IPS-18c (cell line): ENCODE data around the gene MBD4.
"Not testable (repeated sequence)": the region's sequence is repeated elsewhere in the genome, so short reads cannot be mapped to it uniquely, and the experiment has no call there.

Source experiments
- H3K4me3 ChIP-seq: 2 replicates; pipeline ENCODE4 v1.7.0; 2013; ENCODE audit warnings: low read depth, mild to moderate bottlenecking, low read length, moderate library complexity; ENCODE audit not compliant: insufficient read depth
- H3K9me3 ChIP-seq: one replicate; pipeline ENCODE4 v1.6.1; 2013; ENCODE audit warnings: mild to moderate bottlenecking, low read length, moderate library complexity; ENCODE audit not compliant: control insufficient read depth, insufficient read depth

MBD4 gene

GRCh38 chr3:129421988-129422745, 17.6 kb downstream of the MBD4 start:
- no peak overlapping the region for H3K4me3 ChIP-seq
- no peaks in the 10 kb centered on the region for H3K9me3 ChIP-seq

- no peaks in the 10 kb centered on the region for H3K9me3 ChIP-seq
- H3K4me3 ChIP-seq = no peak overlapping the region
Measured at GRCh38 chr3:129421236-129421883, 18.4 kb downstream of the MBD4 start.

GRCh38 chr3:129419476-129419875, 20.3 kb downstream of the MBD4 start:
- H3K9me3 ChIP-seq = no peaks in the 10 kb centered on the region
- H3K4me3 ChIP-seq = no peak overlapping the region

- H3K4me3 ChIP-seq = no peak overlapping the region
- H3K9me3 ChIP-seq = no peaks in the 10 kb centered on the region
Measured at GRCh38 chr3:129418041-129418973, 21.4 kb downstream of the MBD4 start.

- Histone ChIP-seq H3K9me3 (no peaks in the 10 kb centered on the region), H3K4me3 (no peak overlapping the region)
Measured at GRCh38 chr3:129417326-129417725, 22.4 kb downstream of the MBD4 start.

GRCh38 chr3:129416415-129416814, 23.3 kb downstream of the MBD4 start:
- H3K4me3 ChIP-seq = no peak overlapping the region
- no peaks in the 10 kb centered on the region for H3K9me3 ChIP-seq

- no peak overlapping the region for H3K4me3 ChIP-seq
- no peaks in the 10 kb centered on the region for H3K9me3 ChIP-seq
Measured at GRCh38 chr3:129415830-129416229, 23.9 kb downstream of the MBD4 start.

GRCh38 chr3:129415378-129415777, 24.4 kb downstream of the MBD4 start:
- Histone ChIP-seq H3K4me3 (no peak overlapping the region), H3K9me3 (no peaks in the 10 kb centered on the region)

GRCh38 chr3:129413687-129414506, 25.9 kb downstream of the MBD4 start:
- Histone ChIP-seq H3K4me3 (no peak overlapping the region), H3K9me3 (no peaks in the 10 kb centered on the region)

- H3K9me3 ChIP-seq, H3K4me3 ChIP-seq: not testable (repeated sequence)
Measured at GRCh38 chr3:129413238-129413637, 26.5 kb downstream of the MBD4 start.

- no peaks in the 10 kb centered on the region for H3K9me3 ChIP-seq
- H3K4me3 ChIP-seq = no peak overlapping the region
Measured at GRCh38 chr3:129412542-129413198, 27.1 kb downstream of the MBD4 start.

GRCh38 chr3:129410971-129411370, 28.8 kb downstream of the MBD4 start:
- Histone ChIP-seq H3K4me3 (no peak overlapping the region), H3K9me3 (no peaks in the 10 kb centered on the region)

GRCh38 chr3:129409541-129409940, 30.2 kb downstream of the MBD4 start:
- Histone ChIP-seq H3K4me3 (no peak overlapping the region), H3K9me3 (no peaks in the 10 kb centered on the region)

- Histone ChIP-seq H3K9me3 (no peaks in the 10 kb centered on the region), H3K4me3 (no peak overlapping the region)
Measured at GRCh38 chr3:129404610-129405009, 35.1 kb downstream of the MBD4 start.

- Histone ChIP-seq H3K4me3 (no peak overlapping the region), H3K9me3 (no peaks in the 10 kb centered on the region)
Measured at GRCh38 chr3:129404130-129404529, 35.6 kb downstream of the MBD4 start.

GRCh38 chr3:129403450-129403849, 36.3 kb downstream of the MBD4 start:
- Histone ChIP-seq H3K4me3 (no peak overlapping the region), H3K9me3 (no peaks in the 10 kb centered on the region)
